Measurements from ENCODE around the gene MYO18B.

The MYO18B gene

DNA sequence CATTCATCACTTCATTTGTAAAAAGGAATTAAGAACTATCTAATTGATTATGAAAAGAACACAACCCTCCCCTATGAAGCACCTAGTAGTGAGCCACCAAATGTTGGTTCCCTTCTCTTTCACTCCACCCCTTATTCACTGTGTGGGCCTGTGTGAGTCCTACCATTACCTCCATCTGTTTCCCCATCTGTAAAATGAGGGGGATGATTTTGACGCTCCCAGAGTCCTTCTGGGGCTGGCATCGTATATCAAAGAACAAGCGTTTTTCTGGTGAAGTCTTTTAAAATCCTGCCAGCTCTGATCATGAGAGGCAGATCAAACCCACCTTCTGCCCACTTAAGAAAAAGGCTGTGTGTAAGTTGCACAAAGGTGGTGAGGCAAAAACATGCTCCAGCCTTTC is 330.6 kb downstream of the MYO18B start:
- no peak for DNase-seq (ENCODE audit: extremely low read depth in 1 of 2, low read depth in 1 of 2)

DNA sequence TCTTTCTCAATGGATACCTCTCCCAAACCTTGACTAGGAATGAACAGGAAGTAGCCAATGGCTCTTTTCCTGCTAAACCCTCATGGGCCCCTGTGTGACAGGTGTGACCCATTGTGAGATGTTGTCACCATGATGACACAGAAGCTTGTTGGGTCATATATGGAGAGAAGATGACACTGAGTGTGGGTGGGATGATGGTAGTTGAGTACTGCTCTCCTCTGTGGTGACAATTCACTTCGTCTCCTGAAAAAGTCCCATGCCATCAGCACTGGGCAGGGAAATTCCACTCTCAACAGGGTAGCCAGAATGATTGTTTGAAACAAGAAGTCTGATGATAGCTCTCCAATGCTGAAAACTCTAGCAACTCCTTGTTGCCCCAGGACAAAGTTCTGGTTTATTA is 333.3 kb downstream of the MYO18B start:
- DNase-seq (ENCODE audit: extremely low read depth in 1 of 2, low read depth in 1 of 2) = no peak

DNA sequence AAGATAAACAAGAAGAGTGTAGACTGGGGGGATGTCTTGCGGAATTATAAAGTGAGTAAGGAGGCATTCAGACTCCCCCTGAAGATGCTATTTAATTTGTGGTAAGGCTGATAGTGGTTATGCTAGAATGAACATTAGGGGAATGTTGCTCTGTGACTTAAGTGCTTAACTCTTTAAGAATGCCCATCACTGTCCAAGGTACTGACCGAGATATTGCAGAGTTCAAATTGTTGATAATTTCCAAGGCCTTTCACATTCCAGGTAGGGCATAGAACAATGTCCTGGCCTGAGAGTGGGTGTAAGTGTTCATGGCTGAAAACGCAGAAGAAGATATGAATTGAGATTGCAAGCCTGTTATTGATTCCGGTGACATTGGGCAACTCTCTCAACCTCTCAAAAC is 337.0 kb downstream of the MYO18B start:
- DNase-seq (ENCODE audit: extremely low read depth in 1 of 2, low read depth in 1 of 2) = no peak
